Measurements from ENCODE around the gene KRTAP4-12.
"Not testable (repeated sequence)": the region's sequence is repeated elsewhere in the genome, so short reads cannot be mapped to it uniquely, and the experiment has no call there.

KRTAP4-12 gene

GRCh38 chr17:41125064-41125463 is 1.1 kb upstream of the KRTAP4-12 start:
- DNase-seq = no peak

- DNase-seq = not testable (repeated sequence)
Measured at GRCh38 chr17:41123292-41123990, 541 bp downstream of the KRTAP4-12 start.

- DNase-seq = no peak
Measured at GRCh38 chr17:41121742-41122141, 2.2 kb downstream of the KRTAP4-12 start.

- DNase-seq = not testable (repeated sequence)
Measured at GRCh38 chr17:41119696-41120690, 4.0 kb downstream of the KRTAP4-12 start.

- no peak for DNase-seq
Measured at GRCh38 chr17:41118721-41119120, 5.3 kb downstream of the KRTAP4-12 start.

- DNase-seq = not testable (repeated sequence)
Measured at GRCh38 chr17:41117846-41118386, 6.1 kb downstream of the KRTAP4-12 start, which contains the start of gene KRTAP4-11. Gene KRTAP4-11 (minus strand): TSS chr17:41118373. CDS start chr17:41118315, 58 bp downstream.

GRCh38 chr17:41116297-41116696 is 7.7 kb downstream of the KRTAP4-12 start:
- DNase-seq = no peak

- DNase-seq = no peak
Measured at GRCh38 chr17:41111151-41111885, 12.7 kb downstream of the KRTAP4-12 start.

GRCh38 chr17:41108728-41109386 is 15.1 kb downstream of the KRTAP4-12 start:
- DNase-seq = not testable (repeated sequence)

- no peak for DNase-seq
Measured at GRCh38 chr17:41107941-41108450, 16.0 kb downstream of the KRTAP4-12 start.

GRCh38 chr17:41105347-41105746 is 18.6 kb downstream of the KRTAP4-12 start, which contains the start of gene KRTAP4-9:
Gene KRTAP4-9 (plus strand): TSS chr17:41105389. CDS start chr17:41105389, 0 bp downstream.
- DNase-seq = not testable (repeated sequence)

- not testable (repeated sequence) for DNase-seq
Measured at GRCh38 chr17:41104386-41105038, 19.5 kb downstream of the KRTAP4-12 start.

GRCh38 chr17:41103896-41104295 is 20.1 kb downstream of the KRTAP4-12 start:
- no peak for DNase-seq

- DNase-seq = no peak
Measured at GRCh38 chr17:41101586-41102259, 22.3 kb downstream of the KRTAP4-12 start, which contains the start of gene KRTAP4-16. Gene KRTAP4-16 (minus strand): TSS chr17:41102209. CDS start chr17:41102209, 0 bp downstream.

GRCh38 chr17:41099682-41100480 is 24.1 kb downstream of the KRTAP4-12 start:
- not testable (repeated sequence) for DNase-seq

GRCh38 chr17:41098481-41098880 is 25.5 kb downstream of the KRTAP4-12 start:
- DNase-seq = no peak

- DNase-seq = no peak
Measured at GRCh38 chr17:41098042-41098441, 25.9 kb downstream of the KRTAP4-12 start, which contains the start of gene KRTAP4-8. Gene KRTAP4-8 (minus strand): TSS chr17:41098142. CDS start chr17:41098084, 58 bp downstream.

GRCh38 chr17:41096055-41096454 is 27.9 kb downstream of the KRTAP4-12 start:
- no peak for DNase-seq

GRCh38 chr17:41088760-41089352 is 35.1 kb downstream of the KRTAP4-12 start:
- DNase-seq = not testable (repeated sequence)

Measured in NCI-H1092 (cell line).